Mesodermal cell (in vitro differentiated cells): ENCODE results near the gene ARHGEF17.
A peak's percentile ranks its signal among the peaks of the same experiment; 100 is the strongest.

Experiments
- H3K27ac ChIP-seq: 2 replicates; pipeline ENCODE4 v1.7.0; 2013; ENCODE audit warnings: mild to moderate bottlenecking, low read depth, low read length, moderate library complexity; ENCODE audit not compliant: severe bottlenecking
- H3K36me3 ChIP-seq: 2 replicates; pipeline ENCODE4 v1.7.1; 2013; ENCODE audit warnings: mild to moderate bottlenecking, low read length, moderate library complexity; ENCODE audit not compliant: control insufficient read depth, insufficient read depth
- H3K4me1 ChIP-seq: one replicate; pipeline ENCODE4 v1.7.1; 2013; ENCODE audit warnings: mild to moderate bottlenecking, low read length; ENCODE audit not compliant: insufficient read depth, control insufficient read depth, poor library complexity, severe bottlenecking
- H3K4me3 ChIP-seq: 2 replicates; pipeline ENCODE4 v1.7.0; 2013; ENCODE audit warnings: low read length, control low read depth, mild to moderate bottlenecking; ENCODE audit not compliant: insufficient read depth, poor library complexity, severe bottlenecking; ENCODE audit errors: extremely low read depth
- H3K9me3 ChIP-seq: 2 replicates; pipeline ENCODE4 v1.7.1; 2013; ENCODE audit warnings: mild to moderate bottlenecking, low read length, moderate library complexity; ENCODE audit not compliant: control insufficient read depth
- WGBS, 2 experiments: methylation state at CpG; one replicate each; pipeline ENCODE4 v1.1.5; 2013; ENCODE audit warnings: missing lambda C conversion rate in 2 of 2; ENCODE audit not compliant: insufficient coverage in 2 of 2; 5-methylcytosine and 5-hydroxymethylcytosine counted together

Gene ARHGEF17

GRCh38 chr11:73390601-73391565, 82.8 kb downstream of the ARHGEF17 start:
- no peaks in the 10 kb centered on the region for H3K9me3 ChIP-seq
- H3K4me1 ChIP-seq: peaks cover 36% of the 10 kb centered on the region
- H3K4me3 ChIP-seq: no peak overlapping the region
- H3K36me3 ChIP-seq: peaks cover 34% of the 10 kb centered on the region
- no peak overlapping the region for H3K27ac ChIP-seq
- 87 to 92% methylated on average over 8 to 11 of the region's 12 CpGs for WGBS, 2 experiments

GRCh38 chr11:73391665-73392064, 83.6 kb downstream of the ARHGEF17 start:
- H3K27ac ChIP-seq: no peak overlapping the region
- no peak overlapping the region for H3K4me3 ChIP-seq
- peaks cover 28% of the 10 kb centered on the region for H3K4me1 ChIP-seq
- no peaks in the 10 kb centered on the region for H3K9me3 ChIP-seq
- peaks cover 42% of the 10 kb centered on the region for H3K36me3 ChIP-seq
- WGBS, 2 experiments: 96 to 98% methylated on average over 6 to 10 of the region's 10 CpGs

GRCh38 chr11:73392108-73393010, 84.3 kb downstream of the ARHGEF17 start:
- peaks cover 25% of the 10 kb centered on the region for H3K4me1 ChIP-seq
- peaks cover 42% of the 10 kb centered on the region for H3K36me3 ChIP-seq
- H3K4me3 ChIP-seq: no peak overlapping the region
- 95 to 96% methylated on average over 26 of the region's 31 CpGs for WGBS, 2 experiments
- no peaks in the 10 kb centered on the region for H3K9me3 ChIP-seq
- peak overlapping the region; percentile 78 for H3K27ac ChIP-seq

- Histone ChIP-seq H3K27ac (peak overlapping the region; percentile 78), H3K4me3 (no peak overlapping the region), H3K4me1 (peaks cover 18% of the 10 kb centered on the region), H3K9me3 (no peaks in the 10 kb centered on the region), H3K36me3 (peaks cover 42% of the 10 kb centered on the region)
- WGBS, 2 experiments: 90% methylated on average over 7 of the region's 7 CpGs
Observed at GRCh38 chr11:73393011-73393380, 84.9 kb downstream of the ARHGEF17 start.

- WGBS, 2 experiments: 77 to 78% methylated on average over 15 of the region's 16 CpGs
- no peak overlapping the region for H3K4me3 ChIP-seq
- peak overlapping the region; percentile 78 for H3K27ac ChIP-seq
- no peaks in the 10 kb centered on the region for H3K9me3 ChIP-seq
- peaks cover 15% of the 10 kb centered on the region for H3K4me1 ChIP-seq
- H3K36me3 ChIP-seq: peaks cover 45% of the 10 kb centered on the region
Observed at GRCh38 chr11:73393479-73394415, 85.7 kb downstream of the ARHGEF17 start.

GRCh38 chr11:73394416-73395296, 86.6 kb downstream of the ARHGEF17 start:
- WGBS, 2 experiments: 96% methylated on average over 33 of the region's 34 CpGs

GRCh38 chr11:73395297-73396208, 87.5 kb downstream of the ARHGEF17 start:
- no peaks in the 10 kb centered on the region for H3K9me3 ChIP-seq
- peaks cover 24% of the 10 kb centered on the region for H3K4me1 ChIP-seq
- H3K4me3 ChIP-seq: no peak overlapping the region
- 88 to 93% methylated on average over 13 to 19 of the region's 22 CpGs for WGBS, 2 experiments
- H3K27ac ChIP-seq: no peak overlapping the region
- peaks cover 41% of the 10 kb centered on the region for H3K36me3 ChIP-seq

More at GRCh38 chr11:73394416-73395296, 86.6 kb downstream of the ARHGEF17 start:
- H3K4me3 ChIP-seq: no peak overlapping the region
- peaks cover 24% of the 10 kb centered on the region for H3K4me1 ChIP-seq
- no peaks in the 10 kb centered on the region for H3K9me3 ChIP-seq
- H3K27ac ChIP-seq: no peak overlapping the region
- peaks cover 44% of the 10 kb centered on the region for H3K36me3 ChIP-seq

GRCh38 chr11:73396251-73396930, 88.3 kb downstream of the ARHGEF17 start:
- 85 to 97% methylated on average over 4 of the region's 6 CpGs for WGBS, 2 experiments
- Histone ChIP-seq H3K4me1 (peaks cover 24% of the 10 kb centered on the region), H3K36me3 (peaks cover 37% of the 10 kb centered on the region), H3K9me3 (no peaks in the 10 kb centered on the region), H3K4me3 (no peak overlapping the region), H3K27ac (no peak overlapping the region)
